Measurements from ENCODE around the gene TUBB4A. TPM values are rescaled to one million over a fixed set of nuclear protein-coding genes. Genes with fewer than 3 reads are reported as not detected.
A peak's percentile ranks its signal among the peaks of the same experiment; 100 is the strongest.

The TUBB4A gene
- total and polyA plus RNA-seq, 2 experiments from 2014 or later: 4.4 to 7.3 TPM

DNA sequence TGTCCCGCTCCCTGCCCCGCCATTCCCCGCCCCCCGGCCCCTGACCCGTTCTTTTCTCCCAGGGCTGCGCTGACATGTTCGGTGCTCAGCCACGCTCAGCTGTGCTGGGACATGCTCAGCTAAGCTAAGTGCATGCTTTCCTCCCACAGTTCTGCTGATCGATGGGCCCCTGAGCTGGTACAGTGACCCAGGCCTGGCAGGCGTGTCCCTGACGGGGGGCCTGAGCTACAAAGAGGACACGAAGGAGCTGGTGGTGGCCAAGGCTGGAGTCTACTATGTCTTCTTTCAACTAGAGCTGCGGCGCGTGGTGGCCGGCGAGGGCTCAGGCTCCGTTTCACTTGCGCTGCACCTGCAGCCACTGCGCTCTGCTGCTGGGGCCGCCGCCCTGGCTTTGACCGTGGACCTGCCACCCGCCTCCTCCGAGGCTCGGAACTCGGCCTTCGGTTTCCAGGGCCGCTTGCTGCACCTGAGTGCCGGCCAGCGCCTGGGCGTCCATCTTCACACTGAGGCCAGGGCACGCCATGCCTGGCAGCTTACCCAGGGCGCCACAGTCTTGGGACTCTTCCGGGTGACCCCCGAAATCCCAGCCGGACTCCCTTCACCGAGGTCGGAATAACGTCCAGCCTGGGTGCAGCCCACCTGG is 32.5 kb upstream of the TUBB4A start:
- Histone ChIP-seq H3K9me2 (replicated peaks; ENCODE audit: insufficient read depth) (no peaks in the 10 kb centered on the region), H3K4me3 (no peak overlapping the region), H4K20me1 (ENCODE audit: insufficient read depth, poor library complexity, severe bottlenecking) (no peaks in the 10 kb centered on the region), H2AFZ (no peak overlapping the region), H3K27me3 (peaks cover 28% of the 10 kb centered on the region), H3K4me1 (ENCODE audit: insufficient read depth) (peaks cover 6% of the 10 kb centered on the region), H3K9me3 (ENCODE audit: low read depth) (no peaks in the 10 kb centered on the region), H3K79me2 (no peaks in the 10 kb centered on the region), H3K27ac (no peak overlapping the region), H3K36me3 (replicated peaks; ENCODE audit: insufficient read depth, low read depth) (no peaks in the 10 kb centered on the region), H3K4me2 (peak overlapping the region; percentile 56)
- 45% methylated on average over 39 of the region's 40 CpGs for WGBS (ENCODE audit: low lambda C conversion rate, missing lambda C conversion rate)
- no peak for TF ChIP-seq EZH2 (IDR thresholded peaks at IDR 0.05; ENCODE audit: borderline replicate concordance)
- TF ChIP-seq, protein P1, sequence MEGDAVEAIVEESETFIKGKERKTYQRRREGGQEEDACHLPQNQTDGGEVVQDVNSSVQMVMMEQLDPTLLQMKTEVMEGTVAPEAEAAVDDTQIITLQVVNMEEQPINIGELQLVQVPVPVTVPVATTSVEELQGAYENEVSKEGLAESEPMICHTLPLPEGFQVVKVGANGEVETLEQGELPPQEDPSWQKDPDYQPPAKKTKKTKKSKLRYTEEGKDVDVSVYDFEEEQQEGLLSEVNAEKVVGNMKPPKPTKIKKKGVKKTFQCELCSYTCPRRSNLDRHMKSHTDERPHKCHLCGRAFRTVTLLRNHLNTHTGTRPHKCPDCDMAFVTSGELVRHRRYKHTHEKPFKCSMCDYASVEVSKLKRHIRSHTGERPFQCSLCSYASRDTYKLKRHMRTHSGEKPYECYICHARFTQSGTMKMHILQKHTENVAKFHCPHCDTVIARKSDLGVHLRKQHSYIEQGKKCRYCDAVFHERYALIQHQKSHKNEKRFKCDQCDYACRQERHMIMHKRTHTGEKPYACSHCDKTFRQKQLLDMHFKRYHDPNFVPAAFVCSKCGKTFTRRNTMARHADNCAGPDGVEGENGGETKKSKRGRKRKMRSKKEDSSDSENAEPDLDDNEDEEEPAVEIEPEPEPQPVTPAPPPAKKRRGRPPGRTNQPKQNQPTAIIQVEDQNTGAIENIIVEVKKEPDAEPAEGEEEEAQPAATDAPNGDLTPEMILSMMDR (IDR thresholded peaks at IDR 0.05; ENCODE audit: poor library complexity): no peak
- TF ChIP-seq EZH2phosphoT487 (IDR thresholded peaks at IDR 0.05; ENCODE audit: low read depth, severe bottlenecking, unreplicated experiment): no peak
- no peak for DNase-seq (ENCODE audit: low spot score)

DNA sequence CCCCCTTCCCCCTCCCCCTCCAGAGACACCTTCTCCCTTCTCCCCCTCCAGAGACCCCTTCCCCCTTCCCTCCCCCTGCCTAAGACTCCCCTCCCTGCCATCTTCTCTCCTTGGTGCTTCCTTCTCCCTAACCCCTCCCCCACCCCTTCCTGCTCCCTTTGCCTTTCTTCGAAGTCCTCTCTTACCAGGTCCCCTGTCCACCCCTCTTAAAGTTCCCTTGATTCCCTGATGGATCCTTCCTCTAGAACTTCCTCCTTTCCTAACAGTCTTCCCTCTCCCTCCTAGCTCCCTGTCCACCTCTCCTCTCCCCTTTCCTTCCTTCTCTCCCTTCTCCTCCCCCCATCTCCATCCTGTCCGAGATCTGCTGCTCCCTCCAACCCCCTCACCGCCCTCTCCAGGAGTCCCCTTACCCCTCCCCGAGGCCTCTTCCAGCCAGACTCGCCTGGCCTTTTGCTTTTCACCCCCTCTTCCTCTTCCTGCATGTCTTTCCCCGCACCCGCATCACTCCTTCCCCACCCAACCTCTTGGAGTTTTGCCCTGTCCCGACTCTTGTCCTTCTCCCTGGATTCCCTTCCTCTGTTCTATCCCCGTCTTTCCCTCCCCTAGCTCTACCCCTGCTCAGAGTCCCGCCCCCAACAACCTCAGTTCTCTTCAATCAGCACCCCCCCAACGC is 31.8 kb upstream of the TUBB4A start:
- no peaks in the 10 kb centered on the region for H3K79me2 ChIP-seq

DNA sequence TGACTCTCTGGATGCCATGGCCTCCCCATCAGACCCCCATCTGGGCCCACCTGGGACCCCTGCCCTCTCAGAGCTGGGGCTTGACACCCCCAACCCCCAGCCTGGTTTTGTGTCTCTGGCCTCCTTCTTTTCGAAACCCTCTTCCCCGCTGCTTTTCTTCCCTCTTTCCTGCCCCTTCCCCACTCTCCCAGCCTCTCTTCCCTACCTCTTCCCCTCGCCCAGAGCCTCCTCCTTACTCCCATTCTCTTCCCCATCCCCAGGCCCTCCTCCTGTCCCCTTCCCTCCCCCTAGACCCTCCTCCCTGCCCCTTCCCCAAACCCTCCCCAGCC is 30.9 kb upstream of the TUBB4A start:
- Histone ChIP-seq H3K27me3 (peaks cover 28% of the 10 kb centered on the region), H3K4me2 (no peak overlapping the region), H3K79me2 (no peaks in the 10 kb centered on the region), H3K4me3 (no peak overlapping the region), H2AFZ (no peak overlapping the region), H3K9me3 (ENCODE audit: low read depth) (no peaks in the 10 kb centered on the region), H4K20me1 (ENCODE audit: insufficient read depth, poor library complexity, severe bottlenecking) (no peaks in the 10 kb centered on the region), H3K9me2 (replicated peaks; ENCODE audit: insufficient read depth) (no peaks in the 10 kb centered on the region), H3K36me3 (replicated peaks; ENCODE audit: insufficient read depth, low read depth) (no peaks in the 10 kb centered on the region), H3K4me1 (ENCODE audit: insufficient read depth) (peaks cover 6% of the 10 kb centered on the region), H3K27ac (no peak overlapping the region)
- 17% methylated on average over 2 of the region's 3 CpGs for WGBS (ENCODE audit: low lambda C conversion rate, missing lambda C conversion rate)
- DNase-seq (ENCODE audit: low spot score): no peak
- TF ChIP-seq, protein P1 (IDR thresholded peaks at IDR 0.05; ENCODE audit: poor library complexity): no peak
- TF ChIP-seq EZH2 (IDR thresholded peaks at IDR 0.05; ENCODE audit: borderline replicate concordance) (no peak), EZH2phosphoT487 (IDR thresholded peaks at IDR 0.05; ENCODE audit: low read depth, severe bottlenecking, unreplicated experiment) (no peak)

More for the DNA sequence above, 31.8 kb upstream of the TUBB4A start:
- 10% methylated on average over 6 of the region's 11 CpGs for WGBS (ENCODE audit: low lambda C conversion rate, missing lambda C conversion rate)
- Histone ChIP-seq H3K27me3 (peaks cover 28% of the 10 kb centered on the region), H3K9me2 (replicated peaks; ENCODE audit: insufficient read depth) (no peaks in the 10 kb centered on the region), H4K20me1 (ENCODE audit: insufficient read depth, poor library complexity, severe bottlenecking) (no peaks in the 10 kb centered on the region), H2AFZ (no peak overlapping the region), H3K4me3 (no peak overlapping the region), H3K9me3 (ENCODE audit: low read depth) (no peaks in the 10 kb centered on the region), H3K4me1 (ENCODE audit: insufficient read depth) (peaks cover 6% of the 10 kb centered on the region), H3K36me3 (replicated peaks; ENCODE audit: insufficient read depth, low read depth) (no peaks in the 10 kb centered on the region), H3K4me2 (peak overlapping the region; percentile 56), H3K27ac (no peak overlapping the region)
- TF ChIP-seq, protein P1 (IDR thresholded peaks at IDR 0.05; ENCODE audit: poor library complexity): no peak
- no peak for TF ChIP-seq EZH2 (IDR thresholded peaks at IDR 0.05; ENCODE audit: borderline replicate concordance)
- no peak for TF ChIP-seq EZH2phosphoT487 (IDR thresholded peaks at IDR 0.05; ENCODE audit: low read depth, severe bottlenecking, unreplicated experiment)
- no peak for DNase-seq (ENCODE audit: low spot score)
